Glomerular endothelial cell (primary cell): ENCODE measurements around the gene TSPAN9. TPM values are rescaled to one million over a fixed set of nuclear protein-coding genes. Genes with fewer than 3 reads are reported as not detected.

Source experiments
- DNase-seq: peaks from one replicate; pipeline ENCODE4 v3.0.0-alpha.2; 2011; ENCODE audit warnings: low read depth, low spot score; ENCODE audit errors: extremely low read depth
- total RNA-seq: library from RNA; depleted of rRNA; stranded (reverse); fragments of >200 nt; gene quantifications from 2 replicates; pipeline ENCODE4 v1.2.3, GENCODE V29; 2015

TSPAN9 gene
- total RNA-seq, 1 donor from 2014 or later, result 65.5 TPM

GRCh38 chr12:3155702-3156370 lies 78.7 kb downstream of the TSPAN9 start:
- no peak for DNase-seq

GRCh38 chr12:3157581-3158323 lies 80.6 kb downstream of the TSPAN9 start:
- DNase-seq, result no peak

GRCh38 chr12:3158851-3159465 lies 81.8 kb downstream of the TSPAN9 start:
- DNase-seq, result no peak

- no peak for DNase-seq
Measured at GRCh38 chr12:3160081-3160480, 82.9 kb downstream of the TSPAN9 start.

GRCh38 chr12:3161861-3162260 lies 84.7 kb downstream of the TSPAN9 start:
- DNase-seq, result no peak

- no peak for DNase-seq
Measured at GRCh38 chr12:3164454-3165077, 87.4 kb downstream of the TSPAN9 start.

GRCh38 chr12:3165078-3165980 lies 88.2 kb downstream of the TSPAN9 start:
- no peak for DNase-seq

- no peak for DNase-seq
Measured at GRCh38 chr12:3167636-3168035, 90.5 kb downstream of the TSPAN9 start.

GRCh38 chr12:3168223-3169221 lies 91.3 kb downstream of the TSPAN9 start:
- no peak for DNase-seq

GRCh38 chr12:3170423-3171194 lies 93.4 kb downstream of the TSPAN9 start:
- DNase-seq, result no peak

GRCh38 chr12:3171195-3171591 lies 94.0 kb downstream of the TSPAN9 start:
- DNase-seq, result no peak

GRCh38 chr12:3172124-3173007 lies 95.2 kb downstream of the TSPAN9 start:
- DNase-seq, result no peak

GRCh38 chr12:3173008-3173553 lies 95.9 kb downstream of the TSPAN9 start:
- no peak for DNase-seq

- DNase-seq, result no peak
Measured at GRCh38 chr12:3173912-3174311, 96.7 kb downstream of the TSPAN9 start.

GRCh38 chr12:3175238-3175637 lies 98.1 kb downstream of the TSPAN9 start:
- DNase-seq, result no peak

- DNase-seq, result no peak
Measured at GRCh38 chr12:3176754-3177153, 99.6 kb downstream of the TSPAN9 start.

- no peak for DNase-seq
Measured at GRCh38 chr12:3177778-3178425, 100.7 kb downstream of the TSPAN9 start.
